ENCODE measurements around the gene IGF2BP2.
A peak's percentile ranks its signal among the peaks of the same experiment; 100 is the strongest.

Gene IGF2BP2

DNA sequence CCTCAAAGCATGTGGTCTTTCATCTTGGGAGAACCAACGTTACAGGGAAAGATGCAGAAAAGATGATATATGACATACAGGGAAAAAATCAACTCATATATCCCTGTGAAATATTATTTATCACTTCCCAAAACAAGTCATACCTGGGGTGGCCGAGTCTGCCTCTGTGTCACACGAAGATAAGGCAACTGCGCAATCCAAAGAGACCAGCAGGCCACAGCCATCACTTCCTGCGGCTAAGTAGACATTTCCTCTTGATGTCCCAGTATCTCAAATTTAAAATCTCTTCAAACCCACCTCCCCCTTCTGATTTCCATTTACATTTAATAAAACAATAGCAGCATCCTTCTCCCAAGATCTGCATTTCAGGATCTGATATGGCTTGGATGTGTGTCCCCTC, 71.5 kb downstream of the IGF2BP2 start:
- Histone ChIP-seq H3K4me1 (ENCODE audit: insufficient read depth, poor library complexity, severe bottlenecking) (peaks cover 31% of the 10 kb centered on the region), H3K4me3 (ENCODE audit: severe bottlenecking) (no peak overlapping the region), H3K27ac (ENCODE audit: poor library complexity, severe bottlenecking) (no peak overlapping the region), H3K27me3 (ENCODE audit: insufficient read depth, poor library complexity, severe bottlenecking) (no peaks in the 10 kb centered on the region), H3K9me3 (ENCODE audit: severe bottlenecking) (no peaks in the 10 kb centered on the region), H3K36me3 (ENCODE audit: low read depth) (peaks cover 61% of the 10 kb centered on the region)
- TF ChIP-seq, protein P1, sequence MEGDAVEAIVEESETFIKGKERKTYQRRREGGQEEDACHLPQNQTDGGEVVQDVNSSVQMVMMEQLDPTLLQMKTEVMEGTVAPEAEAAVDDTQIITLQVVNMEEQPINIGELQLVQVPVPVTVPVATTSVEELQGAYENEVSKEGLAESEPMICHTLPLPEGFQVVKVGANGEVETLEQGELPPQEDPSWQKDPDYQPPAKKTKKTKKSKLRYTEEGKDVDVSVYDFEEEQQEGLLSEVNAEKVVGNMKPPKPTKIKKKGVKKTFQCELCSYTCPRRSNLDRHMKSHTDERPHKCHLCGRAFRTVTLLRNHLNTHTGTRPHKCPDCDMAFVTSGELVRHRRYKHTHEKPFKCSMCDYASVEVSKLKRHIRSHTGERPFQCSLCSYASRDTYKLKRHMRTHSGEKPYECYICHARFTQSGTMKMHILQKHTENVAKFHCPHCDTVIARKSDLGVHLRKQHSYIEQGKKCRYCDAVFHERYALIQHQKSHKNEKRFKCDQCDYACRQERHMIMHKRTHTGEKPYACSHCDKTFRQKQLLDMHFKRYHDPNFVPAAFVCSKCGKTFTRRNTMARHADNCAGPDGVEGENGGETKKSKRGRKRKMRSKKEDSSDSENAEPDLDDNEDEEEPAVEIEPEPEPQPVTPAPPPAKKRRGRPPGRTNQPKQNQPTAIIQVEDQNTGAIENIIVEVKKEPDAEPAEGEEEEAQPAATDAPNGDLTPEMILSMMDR (IDR thresholded peaks at IDR 0.05; ENCODE audit: poor library complexity, severe bottlenecking) = no peak
- DNase-seq (ENCODE audit: low spot score) = no peak
- no peak for ATAC-seq (ENCODE audit: low read depth)

DNA sequence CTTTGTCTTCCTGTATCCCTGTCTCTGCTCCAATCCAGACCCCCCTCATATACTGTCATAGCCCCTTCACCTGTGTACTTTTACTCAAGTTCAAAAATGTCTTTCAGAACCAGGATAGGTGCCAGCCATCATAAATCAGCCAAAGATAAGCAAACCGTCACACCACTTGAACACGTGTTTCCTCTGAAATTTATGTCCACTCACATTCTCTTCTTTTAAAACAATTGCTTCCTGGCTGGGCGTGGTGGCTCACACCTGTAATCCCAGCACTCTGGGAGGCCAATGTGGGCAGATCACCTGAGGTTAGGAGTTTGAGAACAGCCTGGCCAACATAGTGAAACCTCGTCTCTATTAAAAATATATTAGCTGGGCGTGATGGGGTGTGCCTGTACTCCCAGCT, 74.1 kb downstream of the IGF2BP2 start:
- no peak for DNase-seq (ENCODE audit: low spot score)
- TF ChIP-seq, protein P1 (IDR thresholded peaks at IDR 0.05; ENCODE audit: poor library complexity, severe bottlenecking) = no peak

DNA sequence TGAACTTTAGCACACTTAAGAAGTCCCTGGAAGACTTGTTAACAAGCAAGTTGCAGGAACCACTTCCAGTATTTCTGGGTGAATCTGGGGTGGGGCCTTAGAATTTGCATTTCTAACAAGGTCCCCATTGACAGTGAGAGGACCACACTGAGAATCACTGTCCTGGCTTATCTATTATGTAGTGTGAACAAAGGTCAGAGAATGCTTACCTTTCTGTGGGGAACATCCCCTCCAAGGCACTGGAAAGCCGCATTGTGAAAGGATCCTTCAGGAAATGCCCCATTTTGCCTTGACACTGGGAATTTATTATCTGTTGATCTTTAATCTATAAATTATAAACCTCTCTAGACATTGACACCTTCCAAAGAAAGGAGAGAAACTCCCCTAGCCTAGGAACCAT, 74.8 kb downstream of the IGF2BP2 start:
- DNase-seq (ENCODE audit: low spot score) = no peak
- Histone ChIP-seq H3K27ac (ENCODE audit: poor library complexity, severe bottlenecking) (peak overlapping the region; percentile 27), H3K27me3 (ENCODE audit: insufficient read depth, poor library complexity, severe bottlenecking) (no peaks in the 10 kb centered on the region), H3K4me3 (ENCODE audit: severe bottlenecking) (no peak overlapping the region), H3K9me3 (ENCODE audit: severe bottlenecking) (no peaks in the 10 kb centered on the region), H3K4me1 (ENCODE audit: insufficient read depth, poor library complexity, severe bottlenecking) (peaks cover 49% of the 10 kb centered on the region), H3K36me3 (ENCODE audit: low read depth) (peaks cover 36% of the 10 kb centered on the region)
- TF ChIP-seq, protein P1 (IDR thresholded peaks at IDR 0.05; ENCODE audit: poor library complexity, severe bottlenecking) = no peak
- ATAC-seq (ENCODE audit: low read depth) = no peak

More for the DNA sequence above, 74.1 kb downstream of the IGF2BP2 start:
- Histone ChIP-seq H3K36me3 (ENCODE audit: low read depth) (peaks cover 42% of the 10 kb centered on the region), H3K9me3 (ENCODE audit: severe bottlenecking) (no peaks in the 10 kb centered on the region), H3K27ac (ENCODE audit: poor library complexity, severe bottlenecking) (peak overlapping the region; percentile 27), H3K4me1 (ENCODE audit: insufficient read depth, poor library complexity, severe bottlenecking) (peaks cover 43% of the 10 kb centered on the region), H3K4me3 (ENCODE audit: severe bottlenecking) (no peak overlapping the region), H3K27me3 (ENCODE audit: insufficient read depth, poor library complexity, severe bottlenecking) (no peaks in the 10 kb centered on the region)
- no peak for ATAC-seq (ENCODE audit: low read depth)

DNA sequence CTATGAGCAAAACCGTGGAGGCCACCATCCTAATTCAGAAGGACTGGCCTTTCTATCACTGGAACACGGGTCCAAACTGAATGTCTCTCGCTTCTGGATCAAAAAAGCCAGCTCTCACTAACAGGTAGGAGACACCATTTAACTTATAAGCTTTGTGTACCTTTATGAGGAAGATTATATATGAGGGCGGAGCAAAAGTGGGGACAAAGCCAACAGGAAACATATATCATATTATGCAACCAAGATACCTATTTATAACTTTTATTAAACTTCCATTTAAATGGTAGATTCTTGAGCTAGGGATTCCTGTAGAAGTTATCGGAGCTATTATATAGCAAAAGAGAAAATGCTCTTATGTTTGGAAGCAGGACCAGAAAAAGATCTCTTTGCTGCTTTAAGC, 78.4 kb downstream of the IGF2BP2 start:
- ATAC-seq (ENCODE audit: low read depth) = no peak
- Histone ChIP-seq H3K4me1 (ENCODE audit: insufficient read depth, poor library complexity, severe bottlenecking) (peaks cover 59% of the 10 kb centered on the region), H3K36me3 (ENCODE audit: low read depth) (peaks cover 35% of the 10 kb centered on the region), H3K27ac (ENCODE audit: poor library complexity, severe bottlenecking) (peak overlapping the region; percentile 81), H3K4me3 (ENCODE audit: severe bottlenecking) (no peak overlapping the region), H3K27me3 (ENCODE audit: insufficient read depth, poor library complexity, severe bottlenecking) (no peaks in the 10 kb centered on the region), H3K9me3 (ENCODE audit: severe bottlenecking) (no peaks in the 10 kb centered on the region)
- DNase-seq (ENCODE audit: low spot score) = no peak
- TF ChIP-seq, protein P1 (IDR thresholded peaks at IDR 0.05; ENCODE audit: poor library complexity, severe bottlenecking) = no peak

DNA sequence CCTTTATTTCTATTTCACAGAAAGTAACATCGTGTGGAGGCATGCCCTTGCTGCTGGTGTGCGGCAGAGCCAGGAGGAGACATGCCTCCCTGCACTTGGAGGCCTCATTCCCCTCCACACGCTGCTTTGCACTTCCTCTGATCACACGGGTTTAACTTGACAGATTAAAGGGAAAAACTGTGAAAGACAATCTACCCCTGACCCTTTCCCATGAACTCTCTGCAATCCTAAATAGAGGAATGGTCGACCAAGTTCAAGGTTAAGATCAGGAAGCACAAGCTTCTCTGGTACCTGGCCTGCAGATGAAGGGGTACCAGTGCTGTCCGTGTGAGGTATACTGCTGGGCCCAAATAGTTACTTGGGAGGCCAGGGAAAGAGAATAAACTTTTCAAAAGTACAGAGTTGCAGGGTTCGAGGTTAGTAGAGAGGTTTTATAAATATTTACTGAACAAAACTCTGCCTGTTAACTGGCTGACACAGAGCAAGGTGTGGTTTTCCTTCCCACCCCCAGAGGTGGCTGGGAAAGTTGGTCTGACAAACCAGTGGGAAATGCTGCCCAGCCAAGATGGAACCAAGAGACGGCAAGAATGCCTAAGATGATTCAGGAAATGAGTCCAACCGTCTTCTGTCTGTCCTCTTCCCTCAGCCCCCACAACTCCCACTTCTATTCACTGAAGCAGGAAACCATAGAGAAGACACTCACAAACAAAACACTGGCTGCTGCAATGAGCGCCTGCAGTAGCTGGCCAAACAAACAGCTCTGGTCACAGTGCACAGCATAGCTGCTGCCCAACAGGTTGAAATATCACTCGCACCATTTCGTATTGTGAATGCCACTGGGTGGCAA, 79.6 kb downstream of the IGF2BP2 start:
- Histone ChIP-seq H3K27ac (ENCODE audit: poor library complexity, severe bottlenecking) (peak overlapping the region; percentile 81), H3K4me3 (ENCODE audit: severe bottlenecking) (no peak overlapping the region), H3K36me3 (ENCODE audit: low read depth) (peaks cover 26% of the 10 kb centered on the region), H3K9me3 (ENCODE audit: severe bottlenecking) (no peaks in the 10 kb centered on the region), H3K4me1 (ENCODE audit: insufficient read depth, poor library complexity, severe bottlenecking) (peaks cover 59% of the 10 kb centered on the region), H3K27me3 (ENCODE audit: insufficient read depth, poor library complexity, severe bottlenecking) (no peaks in the 10 kb centered on the region)
- DNase-seq (ENCODE audit: low spot score) = peak; percentile 78
- TF ChIP-seq, protein P1 (IDR thresholded peaks at IDR 0.05; ENCODE audit: poor library complexity, severe bottlenecking) = no peak
- peak; percentile 88 for ATAC-seq (ENCODE audit: low read depth)

All from RWPE2 (cell line).